ENCODE data around the gene FOXS1.

The FOXS1 gene

DNA sequence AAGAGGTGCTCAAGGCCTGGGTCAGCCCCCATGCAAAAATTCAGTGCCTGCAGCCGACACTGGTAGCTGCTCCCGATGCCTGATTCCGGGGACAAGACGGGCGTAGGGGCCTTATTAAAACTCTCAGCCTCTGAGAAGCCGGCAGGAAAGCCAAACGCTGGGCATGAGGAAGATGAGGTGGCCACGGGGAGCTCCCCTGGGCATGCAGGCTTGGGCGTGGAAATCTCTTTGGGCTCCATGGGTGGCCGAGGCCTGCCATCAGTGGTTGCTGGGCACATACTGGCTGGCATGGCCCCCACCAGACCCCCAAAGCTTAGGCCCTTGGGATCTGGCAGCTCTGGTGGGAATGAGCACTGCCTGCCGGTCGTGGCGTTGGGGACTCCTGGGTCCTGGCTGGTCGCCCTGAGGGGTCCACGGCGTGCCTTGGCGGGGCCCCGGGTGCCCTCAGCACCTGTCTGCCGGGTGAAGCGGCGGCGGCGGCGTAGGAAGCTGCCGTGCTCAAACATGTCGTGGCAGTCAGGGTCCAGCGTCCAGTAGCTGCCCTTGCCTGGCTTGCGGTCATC, 586 bp downstream of the FOXS1 start:
- Histone ChIP-seq H3K36me3 (ENCODE audit: control insufficient read depth in 1 of 2, insufficient read depth in 2 of 2, low read depth in 1 of 2, low read length in 2 of 2) (peaks cover 0 to 3% of the 10 kb centered on the region in 2 experiments), H3K4me3 (ENCODE audit: insufficient read depth in 1 of 2, low read depth in 1 of 2, low read length in 2 of 2) (peak overlapping the region in 1 of 2 experiments; percentile 1), H2BK15ac (ENCODE audit: low read depth, poor library complexity, severe bottlenecking) (no peak overlapping the region), H3K9me3 (ENCODE audit: control insufficient read depth, low read length) (no peaks in the 10 kb centered on the region), H3K9ac (ENCODE audit: low read length) (no peak overlapping the region), H2BK120ac (ENCODE audit: low read depth, low read length) (no peak overlapping the region), H3K4me1 (ENCODE audit: control insufficient read depth, insufficient read depth, low read depth, low read length) (peaks cover 56% of the 10 kb centered on the region), H2AFZ (ENCODE audit: low read depth, low read length) (no peak overlapping the region), H2BK12ac (ENCODE audit: low read length in 2 of 2) (peak overlapping the region in 1 of 2 experiments; percentile 19), H2AK5ac (ENCODE audit: low read length, severe bottlenecking) (peak overlapping the region; percentile 28), H3K4ac (ENCODE audit: low read depth in 1 of 2, low read length in 2 of 2) (no peak overlapping the region), H3K27ac (ENCODE audit: low read length, poor library complexity, severe bottlenecking) (no peak overlapping the region), H3K4me2 (ENCODE audit: low read length, poor library complexity, severe bottlenecking) (no peak overlapping the region), H3K14ac (ENCODE audit: low read length in 2 of 2) (peak overlapping the region in 1 of 2 experiments; percentile 63), H4K8ac (ENCODE audit: low read length) (no peak overlapping the region), H3K27me3 (ENCODE audit: control insufficient read depth in 1 of 2, insufficient read depth in 1 of 2, low read length in 2 of 2) (peaks cover 31 to 73% of the 10 kb centered on the region in 2 experiments), H3K18ac (ENCODE audit: low read depth in 1 of 2, low read length in 2 of 2) (peak overlapping the region in 1 of 2 experiments; percentile 1), H2BK5ac (ENCODE audit: low read depth, low read length, poor library complexity, severe bottlenecking) (no peak overlapping the region), H3K79me1 (replicated peaks; ENCODE audit: low read length, poor library complexity, severe bottlenecking) (no peaks in the 10 kb centered on the region), H3K23ac (ENCODE audit: low read length in 2 of 2) (no peak overlapping the region), H4K91ac (ENCODE audit: low read length) (peak overlapping the region; percentile 14)
- no peak for DNase-seq
- 94% methylated on average over 28 of the region's 28 CpGs for WGBS

DNA sequence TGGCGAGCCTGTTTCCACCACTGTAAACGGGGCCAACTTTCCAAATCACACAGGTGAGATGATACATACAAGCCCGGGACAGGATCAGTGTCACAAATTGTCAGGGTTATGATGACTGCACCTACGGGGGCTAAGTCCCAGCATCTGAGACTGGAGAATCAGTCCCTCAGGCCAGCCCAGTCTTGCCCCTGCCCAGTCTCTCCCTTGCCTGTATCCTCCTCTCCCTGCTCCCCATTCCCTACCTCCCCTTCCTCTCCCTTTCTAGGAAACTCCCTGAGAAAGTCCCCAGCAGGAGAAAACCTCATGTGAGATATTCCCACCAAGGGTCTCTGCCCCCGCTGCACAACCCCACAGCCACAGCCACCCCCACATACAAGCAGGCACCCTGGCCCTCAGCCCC, 1.5 kb downstream of the FOXS1 start:
- Histone ChIP-seq H2AFZ (ENCODE audit: low read depth, low read length) (no peak overlapping the region), H2BK12ac (ENCODE audit: low read length in 2 of 2) (no peak overlapping the region), H4K8ac (ENCODE audit: low read length) (no peak overlapping the region), H3K9me3 (ENCODE audit: control insufficient read depth, low read length) (no peaks in the 10 kb centered on the region), H3K4me3 (ENCODE audit: insufficient read depth in 1 of 2, low read depth in 1 of 2, low read length in 2 of 2) (no peak overlapping the region), H4K91ac (ENCODE audit: low read length) (no peak overlapping the region), H3K14ac (ENCODE audit: low read length in 2 of 2) (no peak overlapping the region), H2BK15ac (ENCODE audit: low read depth, poor library complexity, severe bottlenecking) (no peak overlapping the region), H2BK120ac (ENCODE audit: low read depth, low read length) (no peak overlapping the region), H3K4me1 (ENCODE audit: control insufficient read depth, insufficient read depth, low read depth, low read length) (peaks cover 59% of the 10 kb centered on the region), H3K27me3 (ENCODE audit: control insufficient read depth in 1 of 2, insufficient read depth in 1 of 2, low read length in 2 of 2) (peaks cover 22 to 70% of the 10 kb centered on the region in 2 experiments), H3K79me1 (replicated peaks; ENCODE audit: low read length, poor library complexity, severe bottlenecking) (no peaks in the 10 kb centered on the region), H3K27ac (ENCODE audit: low read length, poor library complexity, severe bottlenecking) (no peak overlapping the region), H3K36me3 (ENCODE audit: control insufficient read depth in 1 of 2, insufficient read depth in 2 of 2, low read depth in 1 of 2, low read length in 2 of 2) (peaks cover 0 to 3% of the 10 kb centered on the region in 2 experiments), H3K9ac (ENCODE audit: low read length) (no peak overlapping the region), H3K4me2 (ENCODE audit: low read length, poor library complexity, severe bottlenecking) (no peak overlapping the region), H3K18ac (ENCODE audit: low read depth in 1 of 2, low read length in 2 of 2) (no peak overlapping the region), H2AK5ac (ENCODE audit: low read length, severe bottlenecking) (peak overlapping the region; percentile 60), H3K23ac (ENCODE audit: low read length in 2 of 2) (no peak overlapping the region), H3K4ac (ENCODE audit: low read depth in 1 of 2, low read length in 2 of 2) (no peak overlapping the region), H2BK5ac (ENCODE audit: low read depth, low read length, poor library complexity, severe bottlenecking) (no peak overlapping the region)
- DNase-seq, result no peak
- 92% methylated on average over 5 of the region's 5 CpGs for WGBS

DNA sequence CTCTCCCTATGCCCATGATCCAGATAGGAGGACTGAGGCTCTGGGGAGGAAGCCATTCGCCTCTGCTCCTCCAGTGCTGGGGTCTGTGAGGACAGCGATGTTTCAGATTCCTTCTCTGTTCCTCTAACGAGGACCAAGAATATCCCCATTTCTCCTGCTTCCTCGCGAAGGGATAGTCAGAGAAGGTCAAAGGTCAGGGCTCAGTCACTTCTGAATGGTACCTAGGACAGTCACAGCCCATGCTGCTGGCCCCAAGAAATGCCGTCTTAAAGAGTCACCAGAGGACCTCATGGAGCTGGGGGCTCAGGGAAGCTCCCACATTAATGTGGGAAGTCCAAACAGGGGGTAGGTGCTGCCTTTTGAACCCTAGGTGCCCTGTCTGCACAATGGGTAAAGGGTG, 2.1 kb downstream of the FOXS1 start:
- Histone ChIP-seq H3K27ac (ENCODE audit: low read length, poor library complexity, severe bottlenecking) (peak overlapping the region; percentile 60), H4K91ac (ENCODE audit: low read length) (peak overlapping the region; percentile 3), H3K9ac (ENCODE audit: low read length) (no peak overlapping the region), H3K18ac (ENCODE audit: low read depth in 1 of 2, low read length in 2 of 2) (peak overlapping the region in 1 of 2 experiments; percentile 81), H3K23ac (ENCODE audit: low read length in 2 of 2) (no peak overlapping the region), H3K79me1 (replicated peaks; ENCODE audit: low read length, poor library complexity, severe bottlenecking) (no peaks in the 10 kb centered on the region), H2BK12ac (ENCODE audit: low read length in 2 of 2) (no peak overlapping the region), H4K8ac (ENCODE audit: low read length) (no peak overlapping the region), H3K27me3 (ENCODE audit: control insufficient read depth in 1 of 2, insufficient read depth in 1 of 2, low read length in 2 of 2) (peaks cover 16 to 64% of the 10 kb centered on the region in 2 experiments), H3K4ac (ENCODE audit: low read depth in 1 of 2, low read length in 2 of 2) (no peak overlapping the region), H2BK5ac (ENCODE audit: low read depth, low read length, poor library complexity, severe bottlenecking) (peak overlapping the region; percentile 20), H2BK120ac (ENCODE audit: low read depth, low read length) (no peak overlapping the region), H3K14ac (ENCODE audit: low read length in 2 of 2) (no peak overlapping the region), H3K9me3 (ENCODE audit: control insufficient read depth, low read length) (no peaks in the 10 kb centered on the region), H2BK15ac (ENCODE audit: low read depth, poor library complexity, severe bottlenecking) (no peak overlapping the region), H3K36me3 (ENCODE audit: control insufficient read depth in 1 of 2, insufficient read depth in 2 of 2, low read depth in 1 of 2, low read length in 2 of 2) (peaks cover 0 to 3% of the 10 kb centered on the region in 2 experiments), H2AFZ (ENCODE audit: low read depth, low read length) (no peak overlapping the region), H2AK5ac (ENCODE audit: low read length, severe bottlenecking) (peak overlapping the region; percentile 14), H3K4me3 (ENCODE audit: insufficient read depth in 1 of 2, low read depth in 1 of 2, low read length in 2 of 2) (no peak overlapping the region), H3K4me1 (ENCODE audit: control insufficient read depth, insufficient read depth, low read depth, low read length) (peaks cover 62% of the 10 kb centered on the region), H3K4me2 (ENCODE audit: low read length, poor library complexity, severe bottlenecking) (no peak overlapping the region)
- no peak for DNase-seq
- WGBS, result 68% methylated on average over 6 of the region's 6 CpGs

DNA sequence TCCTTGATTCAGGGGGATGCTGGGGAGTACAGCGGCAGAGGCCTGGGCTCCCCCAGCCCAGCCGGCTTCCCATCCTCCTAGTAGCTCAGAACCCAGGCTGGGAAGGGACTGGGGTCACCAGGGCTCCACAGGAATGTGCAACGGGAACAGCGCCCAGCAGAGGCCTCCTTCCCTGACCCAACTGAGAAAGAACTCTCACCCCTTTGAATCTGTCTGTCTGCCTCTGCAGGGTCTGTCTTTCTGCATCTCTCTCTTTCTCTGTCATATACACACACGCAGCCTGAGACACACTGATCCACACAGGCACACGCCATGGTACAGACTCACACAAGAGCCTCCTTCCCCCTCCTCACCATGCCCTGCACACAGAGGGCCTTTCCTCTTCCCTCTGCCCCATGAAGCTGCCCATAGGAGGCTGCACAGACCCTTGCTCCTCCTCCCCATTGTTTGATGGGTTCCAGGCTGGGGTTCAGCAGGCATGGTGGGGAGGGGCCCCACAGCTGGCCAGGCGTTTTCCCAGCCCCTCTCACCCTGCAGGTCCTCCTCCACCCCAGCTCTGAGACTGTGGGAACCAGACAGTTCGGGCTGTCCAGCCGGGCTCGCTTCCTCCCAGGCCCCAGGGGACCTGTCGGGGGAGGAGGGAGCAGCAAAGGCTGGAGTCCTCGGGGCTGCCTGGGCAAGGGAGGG, 2.8 kb downstream of the FOXS1 start:
- Histone ChIP-seq H3K14ac (ENCODE audit: low read length in 2 of 2) (peak overlapping the region in 1 of 2 experiments; percentile 5), H2BK15ac (ENCODE audit: low read depth, poor library complexity, severe bottlenecking) (no peak overlapping the region), H4K91ac (ENCODE audit: low read length) (peak overlapping the region; percentile 78), H3K9ac (ENCODE audit: low read length) (no peak overlapping the region), H3K27me3 (ENCODE audit: control insufficient read depth in 1 of 2, insufficient read depth in 1 of 2, low read length in 2 of 2) (peaks cover 9 to 60% of the 10 kb centered on the region in 2 experiments), H3K4me1 (ENCODE audit: control insufficient read depth, insufficient read depth, low read depth, low read length) (peaks cover 69% of the 10 kb centered on the region), H3K4me2 (ENCODE audit: low read length, poor library complexity, severe bottlenecking) (peak overlapping the region; percentile 5), H3K9me3 (ENCODE audit: control insufficient read depth, low read length) (no peaks in the 10 kb centered on the region), H2BK5ac (ENCODE audit: low read depth, low read length, poor library complexity, severe bottlenecking) (peak overlapping the region; percentile 20), H3K4ac (ENCODE audit: low read depth in 1 of 2, low read length in 2 of 2) (peak overlapping the region in 1 of 2 experiments; percentile 13), H3K4me3 (ENCODE audit: insufficient read depth in 1 of 2, low read depth in 1 of 2, low read length in 2 of 2) (no peak overlapping the region), H2AFZ (ENCODE audit: low read depth, low read length) (no peak overlapping the region), H2BK120ac (ENCODE audit: low read depth, low read length) (peak overlapping the region; percentile 21), H3K36me3 (ENCODE audit: control insufficient read depth in 1 of 2, insufficient read depth in 2 of 2, low read depth in 1 of 2, low read length in 2 of 2) (peaks cover 0 to 3% of the 10 kb centered on the region in 2 experiments), H4K8ac (ENCODE audit: low read length) (peak overlapping the region; percentile 61), H3K27ac (ENCODE audit: low read length, poor library complexity, severe bottlenecking) (peak overlapping the region; percentile 60), H3K79me1 (replicated peaks; ENCODE audit: low read length, poor library complexity, severe bottlenecking) (no peaks in the 10 kb centered on the region), H3K18ac (ENCODE audit: low read depth in 1 of 2, low read length in 2 of 2) (peak overlapping the region; percentile 13 to 81), H2BK12ac (ENCODE audit: low read length in 2 of 2) (peak overlapping the region; percentile 7 to 23), H3K23ac (ENCODE audit: low read length in 2 of 2) (no peak overlapping the region), H2AK5ac (ENCODE audit: low read length, severe bottlenecking) (peak overlapping the region; percentile 17)
- 29% methylated on average over 10 of the region's 12 CpGs for WGBS
- peak; percentile 80 for DNase-seq
